ENCODE data around the gene GDPD2. TPM values are rescaled to one million over a fixed set of nuclear protein-coding genes. Genes with fewer than 3 reads are reported as not detected.

GDPD2 gene
- total RNA-seq, 1 donor from 2014 or later = 0.21 TPM

DNA sequence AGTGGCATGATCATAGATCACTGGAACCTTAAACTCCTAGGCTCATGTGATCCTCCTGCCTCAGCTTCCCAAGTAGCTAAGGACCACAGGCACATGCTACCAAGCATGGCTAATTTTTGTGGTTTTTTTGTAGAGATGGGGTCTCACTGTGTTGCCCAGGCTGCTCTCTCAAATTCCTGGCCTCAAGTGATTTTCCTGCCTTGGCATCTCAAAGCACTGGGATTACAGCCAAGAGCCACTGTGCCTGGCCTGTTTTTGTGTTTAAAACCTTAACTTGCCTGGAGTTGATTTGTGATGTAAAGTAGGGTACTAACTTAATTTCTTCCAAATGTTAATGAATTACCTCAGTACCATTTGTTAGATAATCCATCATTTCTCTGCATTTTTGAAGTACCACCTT lies 43.9 kb downstream of the GDPD2 start:
- no peaks in the 10 kb centered on the region for H3K27me3 Mint-ChIP-seq (ENCODE audit: low read depth)

DNA sequence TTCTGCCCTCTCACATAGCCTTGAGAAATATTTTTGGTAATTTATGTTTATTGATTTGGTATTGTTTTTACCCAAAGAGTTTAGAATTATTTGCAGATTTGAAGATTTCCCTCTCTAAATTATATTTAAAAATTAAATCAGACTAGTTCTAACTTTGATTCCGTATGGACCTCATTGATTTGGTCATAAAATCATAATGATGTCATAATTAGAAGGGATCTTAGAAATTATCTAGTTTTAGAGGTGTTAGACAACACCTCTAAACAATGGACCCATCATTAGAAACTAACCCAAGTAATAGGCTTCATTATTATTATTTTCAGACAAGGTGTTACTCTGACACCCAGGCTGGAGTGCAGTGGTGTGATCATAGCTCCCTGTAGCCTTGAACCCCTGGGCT lies 45.6 kb downstream of the GDPD2 start:
- DNase-seq (ENCODE audit: low spot score) = no peak
- H3K27me3 Mint-ChIP-seq (ENCODE audit: low read depth) = no peaks in the 10 kb centered on the region
- intact Hi-C loops (cut with micrococcal nuclease) = no loop called here
- H3K36me3 Mint-ChIP-seq (ENCODE audit: low read depth) = peaks cover 21% of the 10 kb centered on the region
- no peak overlapping the region for H3K27ac Mint-ChIP-seq
- no peak overlapping the region for H3K4me3 Mint-ChIP-seq (ENCODE audit: low read depth)
- no peaks in the 10 kb centered on the region for H3K9me3 Mint-ChIP-seq
- H3K4me1 Mint-ChIP-seq (ENCODE audit: low read depth) = peaks cover 12% of the 10 kb centered on the region

More for the DNA sequence above, 43.9 kb downstream of the GDPD2 start:
- no peak overlapping the region for H3K27ac Mint-ChIP-seq
- no peaks in the 10 kb centered on the region for H3K9me3 Mint-ChIP-seq
- DNase-seq (ENCODE audit: low spot score) = no peak
- peaks cover 17% of the 10 kb centered on the region for H3K36me3 Mint-ChIP-seq (ENCODE audit: low read depth)
- intact Hi-C loops (cut with micrococcal nuclease) = no loop called here
- H3K4me1 Mint-ChIP-seq (ENCODE audit: low read depth) = peaks cover 12% of the 10 kb centered on the region
- no peak overlapping the region for H3K4me3 Mint-ChIP-seq (ENCODE audit: low read depth)

DNA sequence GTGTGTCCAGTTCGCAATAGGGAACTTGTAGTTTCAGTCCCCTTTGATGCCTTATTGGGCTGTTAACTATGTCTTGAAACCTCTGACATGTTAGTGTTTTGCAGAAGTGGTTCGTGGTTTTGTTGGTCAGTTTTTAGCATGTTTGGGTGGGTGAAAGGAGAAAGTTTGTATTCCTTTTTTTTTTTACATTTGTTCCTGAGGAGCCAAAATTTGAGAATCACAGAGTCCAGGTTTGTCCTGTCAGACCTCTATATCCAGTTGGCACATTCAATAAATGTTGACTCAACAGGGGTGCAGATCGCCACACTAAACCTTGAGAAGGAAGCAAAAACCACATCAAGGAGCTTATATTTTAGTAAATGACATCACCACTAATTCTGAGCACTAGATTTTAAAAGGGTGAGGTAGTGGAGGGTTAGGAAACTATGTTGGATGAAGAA lies 47.8 kb downstream of the GDPD2 start:
- Mint-ChIP-seq H3K4me3 (ENCODE audit: low read depth) (no peak overlapping the region), H3K36me3 (ENCODE audit: low read depth) (peaks cover 19% of the 10 kb centered on the region), H3K9me3 (no peaks in the 10 kb centered on the region), H3K27ac (no peak overlapping the region), H3K27me3 (ENCODE audit: low read depth) (no peaks in the 10 kb centered on the region), H3K4me1 (ENCODE audit: low read depth) (peaks cover 14% of the 10 kb centered on the region)
- intact Hi-C loops (cut with micrococcal nuclease) = no loop called here
- no peak for DNase-seq (ENCODE audit: low spot score)

DNA sequence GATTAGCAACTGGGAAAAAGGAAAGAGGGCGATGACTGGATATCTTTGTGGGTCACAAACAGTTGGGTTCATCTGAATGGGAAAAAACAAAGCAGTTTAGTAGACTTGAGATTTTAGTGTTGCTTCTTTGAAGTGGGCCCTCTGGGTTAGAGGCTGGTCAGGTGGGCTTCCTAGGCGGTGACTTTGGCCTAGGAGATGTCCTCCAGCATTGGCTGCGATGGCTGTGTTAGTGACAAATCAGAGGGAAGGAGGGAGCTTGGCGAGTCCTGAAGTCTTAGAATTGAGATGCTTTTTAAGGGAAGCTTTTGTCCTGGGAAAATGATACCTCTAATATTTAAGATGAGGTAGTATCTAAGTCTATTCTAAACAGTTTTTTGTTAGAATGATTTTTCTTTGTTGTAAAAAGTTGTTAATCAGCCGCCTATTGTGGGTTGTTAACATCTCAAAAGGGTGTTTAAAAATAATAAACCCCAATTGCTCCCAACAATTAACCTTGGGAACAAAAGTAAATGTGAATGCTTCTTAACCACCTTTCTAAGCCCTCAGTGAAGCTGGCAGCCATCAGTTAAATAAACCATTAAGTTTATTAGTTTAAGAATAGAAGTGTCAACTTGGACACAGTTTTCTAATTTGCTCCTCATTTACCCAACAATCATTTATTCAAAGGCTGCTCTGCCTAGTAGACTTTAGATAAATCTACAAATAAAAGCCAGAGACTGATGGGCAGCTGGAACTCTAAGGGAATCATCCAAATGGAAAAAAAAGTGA lies 53.2 kb downstream of the GDPD2 start:
- intact Hi-C loops (cut with micrococcal nuclease) = no loop called here
- peaks cover 13% of the 10 kb centered on the region for H3K36me3 Mint-ChIP-seq (ENCODE audit: low read depth)
- H3K9me3 Mint-ChIP-seq = no peaks in the 10 kb centered on the region
- no peak overlapping the region for H3K27ac Mint-ChIP-seq
- no peak overlapping the region for H3K4me3 Mint-ChIP-seq (ENCODE audit: low read depth)
- no peak for DNase-seq (ENCODE audit: low spot score)
- no peaks in the 10 kb centered on the region for H3K27me3 Mint-ChIP-seq (ENCODE audit: low read depth)
- peaks cover 14% of the 10 kb centered on the region for H3K4me1 Mint-ChIP-seq (ENCODE audit: low read depth)

DNA sequence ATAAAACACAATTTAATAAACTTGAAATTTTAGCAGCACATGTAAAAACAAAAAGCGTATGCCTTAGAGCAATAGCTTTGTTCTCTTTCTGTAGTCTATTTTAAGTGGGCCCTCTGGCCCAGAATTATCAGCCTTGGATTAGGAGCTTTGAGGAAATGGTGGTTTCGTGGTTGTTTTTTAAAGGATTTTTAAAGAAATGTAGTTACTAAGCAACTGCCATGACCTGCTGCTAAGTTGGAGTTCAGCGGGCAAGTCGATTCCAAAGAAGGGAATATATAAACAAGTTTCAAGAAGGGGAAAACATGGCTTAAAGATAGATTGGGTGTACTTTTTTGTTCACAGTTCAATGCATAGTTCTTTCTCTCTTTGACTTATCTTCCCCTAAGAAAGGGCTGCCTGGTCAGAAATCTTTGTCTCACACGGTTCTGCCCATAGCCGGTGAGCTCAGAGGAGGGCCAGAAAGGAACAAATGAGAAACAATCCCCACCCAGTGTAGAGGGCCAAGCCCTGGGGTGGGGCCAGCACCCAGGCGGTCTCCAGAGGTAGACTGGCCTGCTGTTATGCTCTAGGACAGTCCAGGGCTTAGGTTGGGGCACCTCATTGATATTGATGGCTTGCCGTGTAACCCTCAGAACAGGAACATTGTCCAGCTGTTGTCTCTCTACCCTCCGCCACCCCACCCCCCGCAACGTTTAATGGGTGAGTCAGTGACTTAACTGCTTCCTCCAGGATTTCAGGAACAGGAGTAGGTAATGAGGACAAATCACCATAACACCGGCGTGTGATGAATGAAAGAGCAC lies 54.0 kb downstream of the GDPD2 start:
- Mint-ChIP-seq H3K27me3 (ENCODE audit: low read depth) (no peaks in the 10 kb centered on the region), H3K27ac (no peak overlapping the region), H3K4me1 (ENCODE audit: low read depth) (peaks cover 9% of the 10 kb centered on the region), H3K9me3 (no peaks in the 10 kb centered on the region), H3K36me3 (ENCODE audit: low read depth) (peaks cover 12% of the 10 kb centered on the region), H3K4me3 (ENCODE audit: low read depth) (no peak overlapping the region)
- intact Hi-C loops (cut with micrococcal nuclease) = no loop called here
- DNase-seq (ENCODE audit: low spot score) = no peak

DNA sequence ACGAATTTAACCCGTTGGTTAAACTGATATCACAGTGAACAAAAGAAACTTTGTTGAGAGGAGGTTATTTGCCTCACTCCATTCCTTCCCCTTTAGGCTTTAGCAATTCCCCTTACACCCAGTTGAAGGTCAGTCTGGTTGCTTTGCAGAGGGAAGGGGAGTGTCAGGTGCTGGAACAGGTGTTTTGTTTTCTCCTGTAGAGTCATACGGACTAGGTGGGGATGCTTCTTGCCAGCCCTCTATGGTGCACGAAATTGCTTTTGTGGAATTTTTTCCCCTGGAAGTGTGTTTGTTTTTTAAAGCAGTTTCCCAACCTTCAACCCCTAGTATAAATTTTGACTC lies 54.6 kb downstream of the GDPD2 start:
- intact Hi-C loops (cut with micrococcal nuclease) = no loop called here
- no peaks in the 10 kb centered on the region for H3K27me3 Mint-ChIP-seq (ENCODE audit: low read depth)
- no peak overlapping the region for H3K4me3 Mint-ChIP-seq (ENCODE audit: low read depth)
- H3K36me3 Mint-ChIP-seq (ENCODE audit: low read depth) = peaks cover 14% of the 10 kb centered on the region
- H3K27ac Mint-ChIP-seq = no peak overlapping the region
- H3K4me1 Mint-ChIP-seq (ENCODE audit: low read depth) = peaks cover 9% of the 10 kb centered on the region
- no peaks in the 10 kb centered on the region for H3K9me3 Mint-ChIP-seq
- DNase-seq (ENCODE audit: low spot score) = no peak

DNA sequence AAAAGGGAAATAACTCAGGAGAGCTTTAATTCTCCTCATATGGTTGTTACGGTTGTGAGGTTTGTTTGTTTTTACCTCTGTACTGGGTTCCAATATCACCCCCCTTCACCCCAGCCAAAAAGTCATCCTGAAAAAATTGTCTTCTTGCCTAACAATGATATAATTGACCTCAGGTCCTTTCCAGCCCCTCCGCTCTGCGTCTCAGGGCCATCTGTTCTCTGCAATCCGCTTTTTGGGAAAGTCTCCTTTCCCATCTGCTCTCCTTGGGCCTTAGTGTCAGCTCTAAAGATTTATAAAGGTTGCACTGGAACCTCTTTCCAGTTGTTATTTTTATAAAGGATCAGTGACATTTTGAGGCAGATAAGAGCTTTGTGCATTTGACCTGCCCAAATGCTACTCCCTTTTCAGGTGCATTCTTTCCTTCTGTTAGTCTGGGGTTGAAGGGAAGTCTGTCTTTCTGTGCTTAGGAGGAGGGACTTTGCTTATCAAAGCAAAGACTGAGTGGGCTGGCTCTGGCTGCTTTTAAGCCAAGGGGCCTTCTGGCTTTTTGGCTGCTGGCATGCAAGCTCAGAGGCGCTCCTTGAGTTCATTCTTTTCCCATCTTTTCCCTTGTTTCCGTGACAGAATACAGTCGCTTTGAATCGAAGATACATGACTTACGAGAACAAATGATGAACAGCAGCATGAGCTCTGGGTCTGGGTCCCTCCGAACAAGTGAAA lies 55.6 kb downstream of the GDPD2 start:
- no peaks in the 10 kb centered on the region for H3K9me3 Mint-ChIP-seq
- no peak overlapping the region for H3K4me3 Mint-ChIP-seq (ENCODE audit: low read depth)
- H3K27me3 Mint-ChIP-seq (ENCODE audit: low read depth) = no peaks in the 10 kb centered on the region
- H3K27ac Mint-ChIP-seq = no peak overlapping the region
- H3K4me1 Mint-ChIP-seq (ENCODE audit: low read depth) = peaks cover 9% of the 10 kb centered on the region
- intact Hi-C loops (cut with micrococcal nuclease) = no loop called here
- DNase-seq (ENCODE audit: low spot score) = no peak
- H3K36me3 Mint-ChIP-seq (ENCODE audit: low read depth) = peaks cover 13% of the 10 kb centered on the region

DNA sequence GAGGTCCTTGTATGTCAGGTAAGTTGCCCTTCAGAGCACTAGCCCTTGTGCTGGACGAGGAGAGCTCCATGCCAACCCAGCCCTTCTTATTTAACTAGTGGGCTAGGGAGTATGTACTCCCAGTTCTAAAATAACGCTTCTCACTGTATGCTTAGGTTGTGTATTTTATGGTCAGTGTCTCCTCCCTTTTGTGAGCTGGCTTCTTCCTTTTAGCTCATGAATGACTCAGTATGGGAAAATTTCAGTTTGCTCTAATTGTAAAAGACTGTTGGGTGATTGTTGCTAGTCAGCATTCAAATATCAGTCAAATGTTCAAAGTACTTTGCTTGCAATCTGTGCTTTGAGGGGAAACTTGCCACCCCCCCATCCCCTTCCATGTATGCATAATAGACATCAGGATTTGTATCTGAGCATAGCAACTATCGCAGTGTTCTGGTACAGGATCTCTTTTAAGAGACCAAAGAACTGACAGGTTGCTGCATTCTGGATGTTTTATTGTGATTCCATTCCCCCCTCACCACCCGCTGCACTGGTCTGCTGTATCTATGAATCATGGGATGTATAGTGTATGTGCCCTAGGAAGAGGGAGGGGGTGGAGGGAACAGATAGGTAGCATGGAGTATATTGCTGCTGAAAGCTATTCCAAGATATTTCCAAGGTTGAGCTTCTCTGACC lies 56.3 kb downstream of the GDPD2 start:
- no peak overlapping the region for H3K27ac Mint-ChIP-seq
- no peak overlapping the region for H3K4me3 Mint-ChIP-seq (ENCODE audit: low read depth)
- peaks cover 8% of the 10 kb centered on the region for H3K4me1 Mint-ChIP-seq (ENCODE audit: low read depth)
- intact Hi-C loops (cut with micrococcal nuclease) = no loop called here
- no peaks in the 10 kb centered on the region for H3K9me3 Mint-ChIP-seq
- H3K27me3 Mint-ChIP-seq (ENCODE audit: low read depth) = no peaks in the 10 kb centered on the region
- DNase-seq (ENCODE audit: low spot score) = no peak
- H3K36me3 Mint-ChIP-seq (ENCODE audit: low read depth) = peaks cover 13% of the 10 kb centered on the region

DNA sequence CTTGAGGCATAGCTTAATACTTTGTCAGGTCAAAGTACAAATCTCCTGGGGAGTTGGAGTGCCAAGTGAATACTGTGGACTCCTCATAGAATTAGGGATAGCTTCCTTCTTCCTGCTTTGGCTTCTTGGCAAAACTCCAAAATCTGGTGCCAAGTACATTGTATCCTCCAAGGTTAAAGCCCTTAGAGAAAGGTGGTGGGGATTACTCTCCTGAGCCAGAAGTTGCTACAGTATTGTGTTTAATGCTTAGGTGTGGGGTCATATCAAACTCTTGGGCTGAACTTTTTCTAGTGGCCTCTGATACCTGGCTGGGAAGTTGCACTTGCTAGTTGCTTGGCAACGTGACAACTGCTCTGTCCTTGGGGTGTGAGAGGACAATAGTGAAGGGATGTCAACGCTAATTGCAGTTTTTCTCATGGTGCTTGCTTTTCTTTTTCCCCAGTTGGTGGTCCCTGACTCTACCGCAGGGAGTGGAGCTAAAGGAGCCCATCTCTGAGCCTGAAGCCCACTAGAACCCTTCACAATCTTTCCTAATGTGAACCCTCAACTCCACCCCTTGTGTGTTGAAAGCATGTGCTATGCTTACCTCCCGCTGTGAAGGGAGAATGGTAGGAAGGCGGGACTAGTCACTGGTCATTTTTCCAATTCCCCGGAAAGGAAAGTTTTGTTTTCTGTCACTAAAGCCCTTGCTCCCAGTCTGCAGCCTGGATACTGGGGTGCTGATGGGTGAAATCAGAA lies 57.0 kb downstream of the GDPD2 start:
- DNase-seq (ENCODE audit: low spot score) = no peak
- intact Hi-C loops (cut with micrococcal nuclease) = no loop called here
- peaks cover 7% of the 10 kb centered on the region for H3K4me1 Mint-ChIP-seq (ENCODE audit: low read depth)
- H3K36me3 Mint-ChIP-seq (ENCODE audit: low read depth) = peaks cover 13% of the 10 kb centered on the region
- H3K27ac Mint-ChIP-seq = no peak overlapping the region
- H3K4me3 Mint-ChIP-seq (ENCODE audit: low read depth) = no peak overlapping the region
- no peaks in the 10 kb centered on the region for H3K9me3 Mint-ChIP-seq
- H3K27me3 Mint-ChIP-seq (ENCODE audit: low read depth) = no peaks in the 10 kb centered on the region

DNA sequence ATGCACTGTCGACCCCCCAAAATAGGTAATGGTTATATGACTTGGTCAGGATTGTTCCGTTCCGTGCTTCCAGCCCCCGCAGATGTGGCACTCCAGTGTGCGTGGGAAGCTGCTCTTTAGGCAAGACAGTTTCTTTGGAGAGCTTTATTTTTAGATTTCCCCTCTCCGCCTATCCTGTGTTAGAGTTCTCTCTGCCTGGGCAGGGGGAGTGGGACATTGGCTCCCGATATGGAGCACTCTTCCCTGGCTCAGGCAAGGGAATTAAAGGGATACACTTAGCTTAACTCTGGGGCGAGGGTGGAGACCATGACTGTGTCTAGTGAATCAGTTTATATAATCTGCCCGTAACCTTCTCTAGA lies 57.5 kb downstream of the GDPD2 start:
- Mint-ChIP-seq H3K9me3 (no peaks in the 10 kb centered on the region), H3K27me3 (ENCODE audit: low read depth) (no peaks in the 10 kb centered on the region), H3K27ac (no peak overlapping the region), H3K36me3 (ENCODE audit: low read depth) (peaks cover 13% of the 10 kb centered on the region), H3K4me3 (ENCODE audit: low read depth) (no peak overlapping the region), H3K4me1 (ENCODE audit: low read depth) (peaks cover 7% of the 10 kb centered on the region)
- DNase-seq (ENCODE audit: low spot score) = no peak
- intact Hi-C loops (cut with micrococcal nuclease) = no loop called here

DNA sequence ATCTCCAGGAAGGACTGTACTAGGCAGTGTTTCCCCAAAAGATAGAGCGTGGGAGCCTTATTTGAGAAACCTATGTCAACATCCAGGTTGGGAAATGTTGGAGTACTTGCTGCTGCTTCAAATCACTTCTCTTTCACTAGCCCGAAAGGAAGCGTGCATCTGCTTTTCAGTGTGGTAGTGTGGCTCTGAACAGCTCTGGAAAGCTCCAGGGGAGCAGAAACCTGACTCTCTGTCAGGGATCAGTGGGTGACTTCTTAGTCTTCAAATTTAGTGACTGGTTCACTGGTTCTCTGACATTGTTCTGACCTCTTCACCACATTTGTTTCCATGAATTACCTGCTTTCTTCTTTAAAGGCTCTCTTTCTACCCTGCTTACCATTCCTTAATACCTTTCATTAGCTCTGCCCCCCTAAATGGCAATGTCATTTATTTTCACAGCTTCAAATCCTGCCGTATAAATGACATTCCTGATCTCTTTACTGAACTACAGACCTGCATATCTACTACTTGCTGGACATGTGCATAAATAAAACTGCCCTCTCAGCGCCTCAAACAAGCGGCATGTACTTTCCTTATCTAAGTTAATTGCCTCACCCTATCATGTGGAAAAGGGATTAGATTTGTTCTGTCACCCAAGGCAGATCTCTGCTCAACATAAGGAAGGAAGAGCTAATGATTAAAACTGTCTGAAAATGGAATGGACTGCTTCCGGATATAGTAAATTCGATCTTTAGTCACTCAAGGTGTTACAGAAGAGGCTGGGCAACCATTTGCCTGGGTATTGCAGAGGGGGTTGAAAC lies 58.6 kb downstream of the GDPD2 start:
- Mint-ChIP-seq H3K4me1 (ENCODE audit: low read depth) (peaks cover 7% of the 10 kb centered on the region), H3K4me3 (ENCODE audit: low read depth) (no peak overlapping the region), H3K27ac (no peak overlapping the region), H3K27me3 (ENCODE audit: low read depth) (no peaks in the 10 kb centered on the region), H3K36me3 (ENCODE audit: low read depth) (peaks cover 17% of the 10 kb centered on the region), H3K9me3 (no peaks in the 10 kb centered on the region)
- intact Hi-C loops (cut with micrococcal nuclease) = no loop called here
- DNase-seq (ENCODE audit: low spot score) = no peak
